ENCODE measurements around the gene EIF4G3. TPM values are rescaled to one million over a fixed set of nuclear protein-coding genes. Genes with fewer than 3 reads are reported as not detected.
A peak's percentile ranks its signal among the peaks of the same experiment; 100 is the strongest.

EIF4G3 gene
- total RNA-seq, 4 donors from 2014 or later = 42.1 to 63.2 (median 43.5) TPM

DNA sequence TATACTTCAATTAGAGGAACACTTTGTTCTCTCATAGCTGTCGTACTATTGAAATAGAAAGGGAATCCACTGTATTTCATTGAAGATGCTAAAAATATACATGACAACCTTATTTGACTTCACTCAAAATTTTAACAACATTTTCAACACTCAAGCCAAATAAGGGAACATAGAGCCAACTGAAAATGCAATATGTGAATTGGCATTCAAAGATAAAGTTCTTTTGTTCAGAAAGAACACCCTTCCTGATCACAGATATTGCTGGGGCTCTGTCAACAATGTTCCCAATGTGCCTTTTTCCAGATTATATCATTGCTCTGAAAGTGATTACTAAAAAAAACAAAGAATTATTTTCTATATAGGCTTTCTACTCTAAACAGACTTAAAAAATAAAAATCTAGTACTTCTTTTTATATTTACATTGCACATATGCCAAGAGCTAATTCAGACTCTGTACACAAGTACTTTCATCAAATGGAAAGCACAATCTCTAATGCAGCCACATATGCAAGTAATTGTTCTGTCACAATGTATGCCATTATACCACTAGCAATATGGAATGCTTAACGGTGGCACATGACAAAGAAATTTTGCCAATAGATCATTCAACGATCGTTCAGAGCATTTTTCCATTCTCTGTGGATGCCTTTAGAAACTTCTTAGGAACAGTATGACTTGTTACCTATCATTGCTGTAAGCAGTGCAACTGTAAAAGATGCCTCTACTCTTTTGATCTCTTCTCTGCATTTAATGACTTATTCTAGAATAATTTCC, 171.0 kb downstream of the EIF4G3 start:
- no peaks in the 10 kb centered on the region for H3K27me3 ChIP-seq
- ATAC-seq = peak in 1 of 2 donors; percentile 24
- no peak for DNase-seq
- in situ Hi-C loops (cut with MboI; ENCODE audit: low sequenced_read_pairs in 4 of 4) (no loop called here), intact Hi-C loops (cut with DNase I; ENCODE audit: low total_unique reads) (no loop called here)
- peak overlapping the region; percentile 36 to 70 (median 57) for H3K27ac ChIP-seq
- peaks cover 33 to 47% of the 10 kb centered on the region in 2 donors for H3K4me1 ChIP-seq
- H3K9me3 ChIP-seq = no peaks in the 10 kb centered on the region
- H3K36me3 ChIP-seq = no peaks in the 10 kb centered on the region
- H3K4me3 ChIP-seq = peak overlapping the region in 2 of 4 donors; percentile 8 to 21
- TF ChIP-seq POLR2A (IDR thresholded peaks at IDR 0.05) = no peak
- TF ChIP-seq, protein P1, sequence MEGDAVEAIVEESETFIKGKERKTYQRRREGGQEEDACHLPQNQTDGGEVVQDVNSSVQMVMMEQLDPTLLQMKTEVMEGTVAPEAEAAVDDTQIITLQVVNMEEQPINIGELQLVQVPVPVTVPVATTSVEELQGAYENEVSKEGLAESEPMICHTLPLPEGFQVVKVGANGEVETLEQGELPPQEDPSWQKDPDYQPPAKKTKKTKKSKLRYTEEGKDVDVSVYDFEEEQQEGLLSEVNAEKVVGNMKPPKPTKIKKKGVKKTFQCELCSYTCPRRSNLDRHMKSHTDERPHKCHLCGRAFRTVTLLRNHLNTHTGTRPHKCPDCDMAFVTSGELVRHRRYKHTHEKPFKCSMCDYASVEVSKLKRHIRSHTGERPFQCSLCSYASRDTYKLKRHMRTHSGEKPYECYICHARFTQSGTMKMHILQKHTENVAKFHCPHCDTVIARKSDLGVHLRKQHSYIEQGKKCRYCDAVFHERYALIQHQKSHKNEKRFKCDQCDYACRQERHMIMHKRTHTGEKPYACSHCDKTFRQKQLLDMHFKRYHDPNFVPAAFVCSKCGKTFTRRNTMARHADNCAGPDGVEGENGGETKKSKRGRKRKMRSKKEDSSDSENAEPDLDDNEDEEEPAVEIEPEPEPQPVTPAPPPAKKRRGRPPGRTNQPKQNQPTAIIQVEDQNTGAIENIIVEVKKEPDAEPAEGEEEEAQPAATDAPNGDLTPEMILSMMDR (IDR thresholded peaks at IDR 0.05 in 4 of 5, conservative IDR thresholded peaks at IDR 0.05 in 1 of 5) = no peak

DNA sequence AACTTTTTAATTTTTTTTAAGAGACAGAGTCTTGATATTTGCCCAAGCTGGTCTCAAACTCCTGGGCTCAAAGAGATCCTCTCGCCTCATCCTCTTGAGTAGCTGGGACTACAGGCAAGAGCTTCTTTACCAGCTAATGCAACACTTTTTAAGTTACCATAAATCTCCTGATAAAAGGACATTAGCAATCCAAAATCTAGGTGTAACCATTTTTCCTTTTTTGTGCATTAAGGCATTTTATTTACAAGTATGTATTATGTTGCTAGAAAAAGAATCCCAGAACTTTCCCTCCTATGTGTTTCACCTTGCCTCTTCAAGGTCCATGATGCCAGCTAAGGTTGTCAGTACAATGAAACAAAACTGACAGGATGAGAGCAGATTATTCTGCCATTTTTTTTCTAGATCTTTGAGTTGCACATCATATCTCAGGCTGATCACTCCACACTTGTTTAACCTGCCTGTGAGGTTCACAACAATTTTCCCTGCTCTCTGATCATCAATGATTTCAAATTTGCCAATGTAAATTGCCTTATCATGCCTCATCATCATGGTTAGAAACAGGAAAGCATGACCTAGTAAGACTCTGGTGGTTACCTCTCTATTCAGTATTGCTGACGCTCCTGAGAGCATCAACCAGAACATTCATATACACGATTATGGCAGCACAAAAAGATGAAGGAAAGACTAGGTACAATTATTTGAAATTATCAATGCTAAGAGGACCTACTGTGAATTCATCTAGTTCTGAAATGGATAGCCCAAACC, 173.2 kb downstream of the EIF4G3 start:
- H3K27ac ChIP-seq = peak overlapping the region in 3 of 4 donors; percentile 57 to 70 (median 57)
- no peak overlapping the region for H3K4me3 ChIP-seq
- no peaks in the 10 kb centered on the region for H3K9me3 ChIP-seq
- ATAC-seq (no peak), DNase-seq (no peak)
- H3K4me1 ChIP-seq = peaks cover 41 to 67% of the 10 kb centered on the region in 2 donors
- intact Hi-C loops (cut with DNase I; ENCODE audit: low total_unique reads) (no loop called here), in situ Hi-C loops (cut with MboI; ENCODE audit: low sequenced_read_pairs in 4 of 4) (no loop called here)
- no peaks in the 10 kb centered on the region for H3K36me3 ChIP-seq
- TF ChIP-seq POLR2A (IDR thresholded peaks at IDR 0.05) = no peak
- TF ChIP-seq, protein P1 (IDR thresholded peaks at IDR 0.05 in 4 of 5, conservative IDR thresholded peaks at IDR 0.05 in 1 of 5) = no peak
- no peaks in the 10 kb centered on the region for H3K27me3 ChIP-seq

DNA sequence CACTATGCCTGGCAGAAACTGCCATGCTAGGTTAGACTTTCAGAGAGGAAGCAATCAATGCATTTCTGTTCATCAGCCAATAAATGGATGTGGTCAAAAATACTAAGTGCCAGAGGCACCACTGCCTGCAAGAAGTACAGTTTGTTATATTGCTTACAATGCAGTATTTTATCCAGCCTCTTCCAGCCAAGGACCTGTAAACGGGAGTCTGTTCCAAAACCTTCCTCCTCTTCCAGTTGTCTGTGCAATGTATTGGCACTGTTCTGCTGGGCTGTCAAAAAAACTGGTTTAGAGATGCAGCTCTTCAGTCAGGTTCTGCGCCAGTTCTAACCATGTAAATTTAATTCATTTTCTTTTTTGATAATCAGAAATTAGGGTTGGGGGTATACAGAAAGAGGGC, 175.7 kb downstream of the EIF4G3 start:
- DNase-seq (no peak), ATAC-seq (peak in 1 of 2 donors; percentile 40)
- H3K4me3 ChIP-seq = no peak overlapping the region
- peak overlapping the region in 3 of 4 donors; percentile 30 to 70 (median 61) for H3K27ac ChIP-seq
- intact Hi-C loops (cut with DNase I; ENCODE audit: low total_unique reads) = no loop called here
- in situ Hi-C loops (cut with MboI; ENCODE audit: low sequenced_read_pairs in 4 of 4) = no loop called here
- H3K4me1 ChIP-seq = peaks cover 37 to 71% of the 10 kb centered on the region in 2 donors
- H3K9me3 ChIP-seq = no peaks in the 10 kb centered on the region
- no peaks in the 10 kb centered on the region for H3K36me3 ChIP-seq
- H3K27me3 ChIP-seq = no peaks in the 10 kb centered on the region
- no peak for TF ChIP-seq POLR2A (IDR thresholded peaks at IDR 0.05)
- TF ChIP-seq, protein P1 (IDR thresholded peaks at IDR 0.05 in 4 of 5, conservative IDR thresholded peaks at IDR 0.05 in 1 of 5) = no peak

DNA sequence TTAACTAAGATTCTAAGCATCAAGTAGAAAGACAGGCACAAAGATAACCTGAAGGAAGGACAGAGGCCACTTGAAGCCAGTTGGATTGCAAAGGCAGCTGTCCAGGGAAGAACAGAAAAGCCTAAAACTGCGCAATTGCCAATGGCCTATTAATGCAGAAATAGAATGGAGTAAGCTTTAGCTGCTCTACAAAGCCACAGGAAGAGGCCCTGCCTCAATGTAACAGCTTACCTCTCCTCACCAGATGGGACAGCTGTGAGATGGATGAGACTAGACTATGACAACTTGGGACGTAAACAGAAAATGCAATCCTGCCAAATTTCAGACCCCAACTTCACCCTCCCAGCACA, 176.5 kb downstream of the EIF4G3 start:
- no peak for TF ChIP-seq POLR2A (IDR thresholded peaks at IDR 0.05)
- TF ChIP-seq, protein P1 (IDR thresholded peaks at IDR 0.05 in 4 of 5, conservative IDR thresholded peaks at IDR 0.05 in 1 of 5) = no peak

More for the DNA sequence above, 176.5 kb downstream of the EIF4G3 start:
- peaks cover 29 to 63% of the 10 kb centered on the region in 2 donors for H3K4me1 ChIP-seq
- no peak overlapping the region for H3K4me3 ChIP-seq
- in situ Hi-C loops (cut with MboI; ENCODE audit: low sequenced_read_pairs in 4 of 4) = no loop called here
- H3K27ac ChIP-seq = peak overlapping the region; percentile 0 to 70 (median 46)
- H3K27me3 ChIP-seq = no peaks in the 10 kb centered on the region
- no peaks in the 10 kb centered on the region for H3K9me3 ChIP-seq
- no peaks in the 10 kb centered on the region for H3K36me3 ChIP-seq
- DNase-seq (no peak), ATAC-seq (peak; percentile 27 to 46)
- intact Hi-C loops (cut with DNase I; ENCODE audit: low total_unique reads) = no loop called here

All from gastrocnemius medialis (tissue), 4 donors.